ENCODE data around the gene JAK3. TPM values are rescaled to one million over a fixed set of nuclear protein-coding genes. Genes with fewer than 3 reads are reported as not detected.

JAK3 gene
- polyA plus RNA-seq, 3 donors = 13.8 to 44.6 (median 34.0) TPM

GRCh38 chr19:17826508-17827056, 21.2 kb downstream of the JAK3 start:
- Histone ChIP-seq H4K20me1 (ENCODE audit: insufficient read depth, low read length) (no peaks in the 10 kb centered on the region), H3K4me3 (replicated peaks in 1 of 3; ENCODE audit: low read depth in 2 of 3, low read length in 3 of 3) (no peak overlapping the region), H3K27ac (ENCODE audit: low read depth in 1 of 2, low read length in 2 of 2) (no peak overlapping the region), H3K79me2 (ENCODE audit: insufficient read depth, low read length) (no peaks in the 10 kb centered on the region), H3K4me2 (replicated peaks; ENCODE audit: extremely low read depth, low read length, poor library complexity, severe bottlenecking) (no peak overlapping the region), H3K36me3 (replicated peaks in 1 of 2; ENCODE audit: control insufficient read depth in 1 of 2, insufficient read depth in 2 of 2, low read length in 2 of 2) (peaks cover 18 to 25% of the 10 kb centered on the region in 2 donors), H3K9ac (ENCODE audit: insufficient read depth, low read length, poor library complexity, severe bottlenecking) (no peak overlapping the region), H3K27me3 (ENCODE audit: control insufficient read depth in 2 of 2, insufficient read depth in 2 of 2, low read length in 2 of 2) (no peaks in the 10 kb centered on the region), H3K9me3 (replicated peaks in 1 of 2; ENCODE audit: control insufficient read depth in 1 of 2, insufficient read depth in 1 of 2, low read length in 2 of 2) (peaks cover 0 to 5% of the 10 kb centered on the region in 2 donors), H2AFZ (ENCODE audit: insufficient read depth, low read depth, low read length, poor library complexity, severe bottlenecking) (no peak overlapping the region), H3K4me1 (ENCODE audit: control insufficient read depth in 1 of 2, insufficient read depth in 2 of 2, low read length in 2 of 2) (peaks cover 12 to 17% of the 10 kb centered on the region in 2 donors)
- no peak overlapping the region for H3K27ac Mint-ChIP-seq
- peaks cover 0 to 8% (median 5%) of the 10 kb centered on the region in 7 donors for H3K9me3 Mint-ChIP-seq
- no peak for TF ChIP-seq CTCF (IDR thresholded peaks at IDR 0.05)
- no peak for DNase-seq
- H3K36me3 Mint-ChIP-seq = peaks cover 26 to 44% of the 10 kb centered on the region in 2 donors
- intact Hi-C loops (cut with micrococcal nuclease) = no loop called here
- peaks cover 0 to 5% (median 4%) of the 10 kb centered on the region in 3 donors for H3K27me3 Mint-ChIP-seq (ENCODE audit: low read depth in 3 of 3)
- peaks cover 11% of the 10 kb centered on the region for H3K4me1 Mint-ChIP-seq
- WGBS (ENCODE audit: insufficient coverage) = 96% methylated on average over 13 of the region's 13 CpGs
- no peak overlapping the region for H3K4me3 Mint-ChIP-seq

- Mint-ChIP-seq H3K4me1 (peaks cover 11% of the 10 kb centered on the region), H3K9me3 (peaks cover 0 to 3% (median 0%) of the 10 kb centered on the region in 7 donors), H3K27ac (no peak overlapping the region), H3K4me3 (no peak overlapping the region), H3K36me3 (peaks cover 12 to 23% of the 10 kb centered on the region in 2 donors), H3K27me3 (ENCODE audit: low read depth in 3 of 3) (peaks cover 4 to 9% (median 5%) of the 10 kb centered on the region in 3 donors)
- no peak overlapping the region for H3K9ac ChIP-seq (ENCODE audit: insufficient read depth, low read length, poor library complexity, severe bottlenecking)
- peaks cover 2 to 6% of the 10 kb centered on the region in 2 donors for H3K36me3 ChIP-seq (replicated peaks in 1 of 2; ENCODE audit: control insufficient read depth in 1 of 2, insufficient read depth in 2 of 2, low read length in 2 of 2)
- no peak for TF ChIP-seq CTCF (IDR thresholded peaks at IDR 0.05)
- peaks cover 12 to 17% of the 10 kb centered on the region in 2 donors for H3K4me1 ChIP-seq (ENCODE audit: control insufficient read depth in 1 of 2, insufficient read depth in 2 of 2, low read length in 2 of 2)
- H3K9me3 ChIP-seq (replicated peaks in 1 of 2; ENCODE audit: control insufficient read depth in 1 of 2, insufficient read depth in 1 of 2, low read length in 2 of 2) = no peaks in the 10 kb centered on the region
- 88% methylated on average over 5 of the region's 8 CpGs for WGBS (ENCODE audit: insufficient coverage)
- no peak overlapping the region for H3K4me3 ChIP-seq (replicated peaks in 1 of 3; ENCODE audit: low read depth in 2 of 3, low read length in 3 of 3)
- no peak overlapping the region for H3K4me2 ChIP-seq (replicated peaks; ENCODE audit: extremely low read depth, low read length, poor library complexity, severe bottlenecking)
- H3K27me3 ChIP-seq (ENCODE audit: control insufficient read depth in 2 of 2, insufficient read depth in 2 of 2, low read length in 2 of 2) = no peaks in the 10 kb centered on the region
- H4K20me1 ChIP-seq (ENCODE audit: insufficient read depth, low read length) = no peaks in the 10 kb centered on the region
- no peaks in the 10 kb centered on the region for H3K79me2 ChIP-seq (ENCODE audit: insufficient read depth, low read length)
- DNase-seq = no peak
- H2AFZ ChIP-seq (ENCODE audit: insufficient read depth, low read depth, low read length, poor library complexity, severe bottlenecking) = no peak overlapping the region
- H3K27ac ChIP-seq (ENCODE audit: low read depth in 1 of 2, low read length in 2 of 2) = no peak overlapping the region
- intact Hi-C loops (cut with micrococcal nuclease) = no loop called here
Observed at GRCh38 chr19:17824339-17824738, 23.4 kb downstream of the JAK3 start.
